Panc1 (cell line): Measurements from ENCODE around the gene PPP1R9A.

ENCODE experiments used
- CTCF ChIP-seq: fragments of 450-650 bp; IDR thresholded peaks from 2 replicates; pipeline ENCODE4 v1.5.1; 2017; ENCODE audit warnings: mild to moderate bottlenecking
- POLR2AphosphoS5 ChIP-seq: IDR thresholded peaks from 2 replicates; pipeline ENCODE4 v1.6.1; 2012; ENCODE audit warnings: mild to moderate bottlenecking, low read depth, low read length, moderate library complexity
- REST ChIP-seq, 2 experiments: IDR thresholded peaks; 2 replicates each; pipeline ENCODE4 v1.6.1; 2011 to 2012; ENCODE audit warnings: low read depth in 2 of 2, control low read depth in 1 of 2, low read length in 1 of 2, mild to moderate bottlenecking in 1 of 2, moderate library complexity in 1 of 2; ENCODE audit not compliant: insufficient read depth in 1 of 2
- SIN3A ChIP-seq: IDR thresholded peaks from 2 replicates; pipeline ENCODE4 v1.6.1; 2012; ENCODE audit warnings: low read depth, mild to moderate bottlenecking, low read length, moderate library complexity, borderline replicate concordance; ENCODE audit not compliant: insufficient read depth
- TCF7L2 ChIP-seq: IDR thresholded peaks from 2 replicates; pipeline ENCODE4 v1.6.1; 2011; ENCODE audit warnings: mild to moderate bottlenecking, low read depth, low read length, inconsistent platforms

GRCh38 chr7:95253986-95254385 is 346.6 kb downstream of the PPP1R9A start:
- TF ChIP-seq CTCF (no peak), POLR2AphosphoS5 (no peak), REST (IDR thresholded peaks at IDR 0.05; ENCODE audit: insufficient read depth in 1 of 2, low read depth in 2 of 2, low read length in 1 of 2) (no peak), TCF7L2 (no peak), SIN3A (no peak)
